Retina (tissue), 1 donor: ENCODE data around the gene IGLL5.

Experiments
- DNase-seq: peaks from one replicate; pipeline ENCODE4 v3.0.0-alpha.2; 2016

The IGLL5 gene

GRCh38 chr22:22887621-22888503, at the start of gene IGLL5:
TSS of gene IGLL5 (plus strand) at chr22:22887816. CDS start at chr22:22888054, 238 bp downstream.
- DNase-seq: no peak

- no peak for DNase-seq
Observed at GRCh38 chr22:22838148-22838786, 49.3 kb upstream of the IGLL5 start.

GRCh38 chr22:22839570-22840314, 47.9 kb upstream of the IGLL5 start:
- no peak for DNase-seq

- no peak for DNase-seq
Observed at GRCh38 chr22:22840780-22841179, 46.8 kb upstream of the IGLL5 start.

GRCh38 chr22:22841598-22841997, 46.0 kb upstream of the IGLL5 start:
- DNase-seq: no peak

GRCh38 chr22:22842085-22842484, 45.5 kb upstream of the IGLL5 start:
- DNase-seq: no peak

- no peak for DNase-seq
Observed at GRCh38 chr22:22843848-22844247, 43.8 kb upstream of the IGLL5 start.

GRCh38 chr22:22847241-22847640, 40.4 kb upstream of the IGLL5 start:
- no peak for DNase-seq

GRCh38 chr22:22848364-22848866, 39.2 kb upstream of the IGLL5 start:
- DNase-seq: peak; percentile 73

- no peak for DNase-seq
Observed at GRCh38 chr22:22849640-22850610, 37.7 kb upstream of the IGLL5 start.

- DNase-seq: no peak
Observed at GRCh38 chr22:22851969-22852368, 35.6 kb upstream of the IGLL5 start.

- DNase-seq: no peak
Observed at GRCh38 chr22:22853713-22854112, 33.9 kb upstream of the IGLL5 start.

- no peak for DNase-seq
Observed at GRCh38 chr22:22854466-22854865, 33.1 kb upstream of the IGLL5 start.

- no peak for DNase-seq
Observed at GRCh38 chr22:22855085-22855484, 32.5 kb upstream of the IGLL5 start.

- DNase-seq: no peak
Observed at GRCh38 chr22:22855617-22856308, 31.9 kb upstream of the IGLL5 start.

- no peak for DNase-seq
Observed at GRCh38 chr22:22856364-22856763, 31.3 kb upstream of the IGLL5 start.

GRCh38 chr22:22856885-22857606, 30.6 kb upstream of the IGLL5 start:
- DNase-seq: no peak

GRCh38 chr22:22857607-22858558, 29.7 kb upstream of the IGLL5 start:
- no peak for DNase-seq

GRCh38 chr22:22858559-22858937, 29.1 kb upstream of the IGLL5 start:
- no peak for DNase-seq

- no peak for DNase-seq
Observed at GRCh38 chr22:22863001-22863400, 24.6 kb upstream of the IGLL5 start.
